Iris pigment epithelial cell (primary cell): Measurements from ENCODE around the gene GABRD.

Experiments used
- DNase-seq: peaks from one replicate; pipeline ENCODE4 v3.0.0-alpha.2; 2011; ENCODE audit warnings: low read depth

GABRD gene

DNA sequence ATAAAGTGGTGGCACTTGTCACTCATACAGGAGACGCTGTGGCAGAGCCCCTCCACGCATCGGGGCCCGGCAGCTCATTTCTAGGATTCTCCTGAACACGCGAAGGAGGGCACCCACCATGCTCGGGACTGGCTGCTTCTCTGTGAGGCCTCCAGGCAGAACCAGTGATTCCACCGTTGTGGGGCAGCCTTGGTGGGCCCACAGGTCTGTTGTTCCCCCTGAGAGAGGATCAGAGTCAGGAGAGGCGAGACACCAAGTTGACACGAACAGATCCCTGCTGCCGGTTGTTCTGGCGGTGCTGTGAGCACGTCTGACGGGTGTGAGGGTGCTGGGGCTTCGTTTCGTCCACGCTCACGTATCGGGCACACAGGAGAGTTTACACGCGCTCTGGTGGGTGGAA lies 57.7 kb downstream of the GABRD start:
- no peak for DNase-seq

DNA sequence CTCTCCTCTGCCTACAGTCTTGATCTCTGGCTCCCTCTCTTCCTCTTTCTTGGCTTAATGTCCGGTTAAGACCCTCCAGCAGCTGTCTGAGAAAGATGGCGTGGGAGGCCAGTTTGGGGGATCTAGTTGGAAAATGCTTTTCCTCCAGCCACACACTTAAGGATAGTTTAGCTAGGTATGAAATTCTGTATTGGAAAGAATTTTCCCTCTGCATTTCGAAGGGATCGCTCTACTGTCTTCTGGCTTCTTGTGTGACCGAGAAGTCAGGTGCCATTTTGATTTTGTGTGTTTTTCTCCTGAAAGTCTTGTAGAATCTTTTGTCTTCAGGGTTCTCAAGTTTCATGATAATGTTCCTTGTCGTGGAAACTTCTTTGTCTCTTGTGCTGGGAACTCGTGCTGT lies 59.0 kb downstream of the GABRD start:
- no peak for DNase-seq

DNA sequence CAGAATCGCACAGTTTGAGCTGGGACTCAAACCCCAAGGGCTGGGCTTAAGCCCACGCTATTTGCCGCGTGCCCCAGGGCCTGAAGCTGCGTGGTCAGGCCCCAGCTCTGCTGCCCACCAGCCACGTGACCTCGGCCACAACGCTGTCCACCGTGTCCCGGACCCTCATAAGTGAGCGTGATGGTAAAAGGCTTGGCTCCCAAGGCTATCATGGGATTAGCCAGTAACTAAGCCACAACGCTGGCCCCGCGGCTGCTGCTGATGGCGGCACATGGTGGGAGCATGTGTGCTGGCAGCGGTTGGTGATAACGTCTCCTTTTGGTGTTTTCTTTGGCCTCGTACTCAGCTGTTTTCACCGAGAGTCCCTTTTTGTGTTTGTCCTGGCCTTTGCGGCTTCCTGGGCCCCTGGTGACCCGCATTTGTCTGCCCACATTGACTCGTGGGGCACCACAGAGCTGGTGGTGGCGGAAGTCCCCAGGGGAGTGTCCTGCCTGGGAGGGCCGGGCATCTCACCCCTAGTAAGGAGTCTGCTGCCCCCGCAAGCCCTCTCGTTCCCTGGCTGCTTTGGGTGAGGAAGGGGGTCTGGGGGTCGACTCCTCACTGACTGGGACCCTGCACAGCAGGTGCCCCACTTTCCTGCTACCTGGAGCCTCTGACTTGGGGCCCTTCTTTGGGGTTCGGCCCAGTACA lies 60.4 kb downstream of the GABRD start:
- no peak for DNase-seq

DNA sequence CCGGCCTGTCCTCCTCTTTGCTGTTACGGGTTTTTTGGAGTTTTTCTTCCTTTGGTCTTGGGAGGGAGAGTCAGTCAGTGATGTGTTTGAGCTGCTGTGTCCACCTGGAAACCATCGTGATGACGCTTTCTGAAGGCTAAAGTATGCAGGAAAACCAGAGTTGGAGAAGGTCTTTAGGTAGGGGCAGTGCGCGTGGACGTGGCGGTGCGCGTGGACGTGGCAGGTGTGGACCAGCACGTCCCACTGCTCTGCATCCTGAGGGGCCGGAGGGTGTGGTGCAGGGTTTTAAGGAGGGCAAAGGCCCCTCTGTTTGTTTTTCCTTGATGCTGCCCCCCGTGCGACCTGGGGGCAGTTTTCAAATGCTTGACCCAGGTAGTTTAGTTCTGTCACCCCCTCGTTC lies 61.0 kb downstream of the GABRD start:
- no peak for DNase-seq
